Measurements from ENCODE around the gene LRRC59. TPM values are rescaled to one million over a fixed set of nuclear protein-coding genes. Genes with fewer than 3 reads are reported as not detected.
A peak's percentile ranks its signal among the peaks of the same experiment; 100 is the strongest.

The LRRC59 gene
- total RNA-seq, 1 experiment from 2014 or later: 221 TPM

DNA sequence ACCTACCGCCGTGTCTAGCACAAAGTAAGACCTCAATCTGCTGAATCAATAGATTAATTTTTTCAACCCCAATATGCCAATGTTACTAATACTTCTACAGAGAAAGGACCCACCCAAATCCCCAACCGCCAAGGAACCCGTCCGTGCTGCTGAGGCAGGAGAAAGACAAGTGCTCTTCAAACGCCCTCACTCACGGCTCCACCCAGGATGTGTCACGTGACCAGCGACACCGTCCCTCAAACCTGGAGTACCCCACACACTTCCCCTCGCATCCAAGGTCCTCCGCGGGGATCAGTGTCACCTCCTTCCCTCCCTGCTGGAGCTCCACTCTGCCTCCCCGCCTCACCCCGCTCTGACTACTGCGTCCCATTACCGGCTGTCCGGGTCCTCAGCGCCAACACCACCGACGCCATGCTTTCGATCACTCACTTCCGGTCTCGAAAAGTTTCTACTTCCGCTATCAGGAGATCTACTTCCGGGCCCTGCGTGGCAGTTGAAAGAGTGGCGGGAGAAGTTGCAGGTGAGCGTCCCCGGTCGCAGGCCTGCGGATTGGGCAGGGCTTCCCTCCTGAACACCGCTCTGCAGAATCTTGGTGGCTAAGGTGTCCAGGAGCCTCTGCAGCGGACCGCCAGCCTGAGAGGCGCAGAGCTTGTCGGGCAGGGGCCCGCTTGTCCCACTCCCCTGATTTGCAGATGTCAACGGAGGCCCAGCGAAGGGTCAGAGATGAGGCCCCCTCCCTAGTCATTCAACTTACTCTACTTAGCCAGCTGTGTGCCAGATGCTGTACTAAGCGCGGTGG, 24.4 kb downstream of the LRRC59 start, which contains the start of the genes EME1 and MRPL27 (continued):
- TF ChIP-seq ATF3 (IDR thresholded peaks at IDR 0.05): no peak

DNA sequence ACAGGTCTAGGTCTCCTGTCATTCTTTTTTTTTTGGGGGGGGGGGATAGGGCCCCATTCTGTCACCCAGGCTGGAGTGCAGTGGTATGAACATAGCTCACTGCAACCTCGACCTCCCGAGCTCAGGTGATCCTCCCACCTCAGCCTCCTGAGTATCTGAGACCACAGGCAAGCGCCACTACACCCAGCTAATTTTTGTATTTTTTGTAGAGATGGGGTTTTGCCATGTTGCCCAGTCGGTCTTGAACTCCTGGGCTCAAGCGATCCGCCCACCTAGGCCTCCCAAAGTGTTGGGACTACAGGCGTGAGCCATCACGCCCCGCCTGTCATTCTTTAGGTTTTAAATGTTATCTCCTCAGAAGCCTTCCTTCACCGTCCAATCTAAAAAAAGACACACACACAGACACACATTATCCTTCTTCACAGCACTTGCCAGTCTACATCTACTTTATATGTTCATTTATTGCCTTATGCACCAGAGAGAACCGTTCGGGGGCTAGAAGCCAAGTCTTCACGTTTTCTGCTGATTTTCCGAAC, 25.0 kb downstream of the LRRC59 start:
- Histone ChIP-seq H4K20me1 (ENCODE audit: insufficient read depth) (no peaks in the 10 kb centered on the region), H3K9me2 (ENCODE audit: insufficient read depth) (no peaks in the 10 kb centered on the region), H3K4me3 (replicated peaks in 1 of 2; ENCODE audit: low read depth in 1 of 2, low read length in 2 of 2) (peak overlapping the region; percentile 54 to 67), H3K79me2 (ENCODE audit: insufficient read depth, low read length) (peaks cover 55% of the 10 kb centered on the region), H3K27ac (ENCODE audit: low read depth, low read length) (peak overlapping the region; percentile 82), H3K27me3 (ENCODE audit: insufficient read depth, low read length) (no peaks in the 10 kb centered on the region), H3K9ac (ENCODE audit: low read length) (peak overlapping the region; percentile 88), H3K4me2 (ENCODE audit: low read length) (peak overlapping the region; percentile 76), H3K36me3 (ENCODE audit: control insufficient read depth in 1 of 2, insufficient read depth in 2 of 2, low read length in 2 of 2) (peaks cover 32 to 36% of the 10 kb centered on the region in 2 experiments), H3K9me3 (ENCODE audit: control insufficient read depth in 1 of 2, insufficient read depth in 1 of 2, low read depth in 1 of 2, low read length in 2 of 2) (no peaks in the 10 kb centered on the region), H2AFZ (ENCODE audit: low read depth, low read length, poor library complexity, severe bottlenecking) (no peak overlapping the region), H3K4me1 (ENCODE audit: control insufficient read depth in 1 of 2, insufficient read depth in 2 of 2, low read length in 2 of 2) (peaks cover 9 to 16% of the 10 kb centered on the region in 2 experiments)
- no peak for DNase-seq (ENCODE audit: low read depth, low spot score)
- intact Hi-C loops (cut with micrococcal nuclease): no loop called here
- ATAC-seq: 0 out of 2 replicates have a peak, but pooled peaks have one; percentile 2
- ChIA-PET RAD21 (ENCODE audit: low non-redundant PET in 1 of 2, low total read pairs in 2 of 2, uncharacterized antibody in 2 of 2, unreplicated experiment in 2 of 2) (no interaction called here), CTCF (interaction anchor here (1.1 to 1.9 kb wide), 3 partner anchors 10 to 25 kb away, joined by 3 to 8 read pairs (median 5); partner anchors contain the start of gene LRRC59), POLR2A (interaction anchor here (1.7 to 2.6 kb wide), 2 partner anchors 10 to 25 kb away, joined by 9 to 12 read pairs; partner anchors contain the start of gene LRRC59)
- TF ChIP-seq CEBPB (IDR thresholded peaks at IDR 0.05; ENCODE audit: low read depth) (no peak), SP1 (IDR thresholded peaks at IDR 0.05; ENCODE audit: low read depth) (no peak), RAD21 (IDR thresholded peaks at IDR 0.05; ENCODE audit: low read depth) (no peak), EZH2phosphoT487 (IDR thresholded peaks at IDR 0.05; ENCODE audit: borderline replicate concordance) (no peak), YY1 (IDR thresholded peaks at IDR 0.05; ENCODE audit: extremely low read depth, insufficient replicate concordance, low read depth, low read length) (no peak), EGR1 (IDR thresholded peaks at IDR 0.05; ENCODE audit: low read depth) (no peak), TCF7L2 (IDR thresholded peaks at IDR 0.05; ENCODE audit: borderline replicate concordance, extremely low read depth, insufficient read depth, insufficient read length) (no peak), FOSL1 (IDR thresholded peaks at IDR 0.05; ENCODE audit: low read depth) (no peak)
- BruUV-seq (replicated peaks): no TSS peak
